SK-N-SH (cell line): Measurements from ENCODE around the gene DNAJC5. TPM values are rescaled to one million over a fixed set of nuclear protein-coding genes. Genes with fewer than 3 reads are reported as not detected.

Source experiments
- CTCF ChIA-PET: fragments of 300-600, 350-600 bp; formaldehyde crosslinking; extraction: SDS; loops from one replicate; lab custom pipeline; 2021; lab: Yijun Ruan, JAX
- POLR2A ChIA-PET: fragments of 350-600 bp; sonication (Branson Sonifier 250); formaldehyde crosslinking; extraction: SDS; loops from one replicate; lab custom pipeline; 2020; ENCODE audit warnings: antibody characterized with exemption, inconsistent platforms; lab: Yijun Ruan, JAX
- DNase-seq: peaks from one replicate; pipeline ENCODE4 v3.0.0; 2012
- H2AFZ ChIP-seq: fragments of 200-600 bp; sonication (generic); 2 replicates; pipeline ENCODE4 v1.8.1; 2016; ENCODE audit warnings: antibody characterized with exemption, mild to moderate bottlenecking, low read depth
- H3F3A ChIP-seq: fragments of 200-600 bp; sonication (generic); replicated peaks from 2 replicates; pipeline ENCODE3; 2016; ENCODE audit warnings: antibody characterized with exemption, mild to moderate bottlenecking; ENCODE audit not compliant: insufficient read depth
- H3K27ac ChIP-seq, 2 experiments: fragments of 200-500 bp in 1 of 2; fragments of 200-600 bp in 1 of 2; sonication (Bioruptor generic) in 1 of 2; sonication (generic), shearing (Covaris generic) in 1 of 2; 2 replicates each; pipeline versions ENCODE4 v1.5.1 to v1.6.1; 2014 to 2016; ENCODE audit warnings: low read depth in 2 of 2, inconsistent platforms in 1 of 2, low read length in 1 of 2, mild to moderate bottlenecking in 1 of 2, mixed read lengths in 1 of 2
- H3K27me3 ChIP-seq: fragments of 200-600 bp; sonication (generic), shearing (Covaris generic); 2 replicates; pipeline ENCODE4 v1.6.1; 2016; ENCODE audit warnings: mixed run types; ENCODE audit not compliant: insufficient read depth
- H3K36me3 ChIP-seq, 2 experiments: fragments of 200-500 bp in 1 of 2; fragments of 200-600 bp in 1 of 2; sonication (Bioruptor generic) in 1 of 2; sonication (generic) in 1 of 2; replicated peaks in 1 of 2; 2 replicates each; pipeline versions ENCODE3 to v1.5.1; 2014 to 2016; ENCODE audit warnings: low read length in 1 of 2, mild to moderate bottlenecking in 1 of 2; ENCODE audit not compliant: insufficient read depth in 2 of 2, control insufficient read depth in 1 of 2
- H3K4me1 ChIP-seq, 2 experiments: fragments of 200-500 bp in 1 of 2; fragments of 200-600 bp in 1 of 2; sonication (Bioruptor generic) in 1 of 2; sonication (generic), shearing (Covaris generic) in 1 of 2; 2 replicates each; pipeline versions ENCODE4 v1.5.1 to v1.6.1; 2014 to 2016; ENCODE audit warnings: low read depth in 1 of 2, low read length in 1 of 2, mixed run types in 1 of 2; ENCODE audit not compliant: insufficient read depth in 2 of 2, control insufficient read depth in 1 of 2
- H3K4me2 ChIP-seq: fragments of 200-600 bp; sonication (generic), shearing (Covaris generic); 2 replicates; pipeline ENCODE4 v1.6.1; 2017; ENCODE audit warnings: mixed run types
- H3K4me3 ChIP-seq, 2 experiments: fragments of 200-500 bp in 1 of 2; fragments of 200-600 bp in 1 of 2; sonication (Bioruptor generic) in 1 of 2; sonication (generic), shearing (Covaris generic) in 1 of 2; 2 replicates each; pipeline versions ENCODE4 v1.5.1 to v1.8.1; 2014 to 2016; ENCODE audit warnings: low read depth in 2 of 2, inconsistent platforms in 1 of 2, low read length in 1 of 2, mild to moderate bottlenecking in 1 of 2, mixed read lengths in 1 of 2, moderate library complexity in 1 of 2
- H3K79me2 ChIP-seq: fragments of 200-600 bp; sonication (generic); 2 replicates; pipeline ENCODE4 v1.8.1; 2017; ENCODE audit warnings: mild to moderate bottlenecking; ENCODE audit not compliant: insufficient read depth
- H3K9ac ChIP-seq: fragments of 200-600 bp; sonication (generic); 2 replicates; pipeline ENCODE4 v1.6.1; 2017; ENCODE audit warnings: mixed run types
- H3K9me2 ChIP-seq: fragments of 200-600 bp; sonication (generic); 2 replicates; pipeline ENCODE4 v1.6.1; 2017; ENCODE audit warnings: mixed run types
- H3K9me3 ChIP-seq: fragments of 200-600 bp; sonication (generic); 2 replicates; pipeline ENCODE4 v1.6.1; 2017; ENCODE audit warnings: mixed run types, mild to moderate bottlenecking, moderate library complexity
- H4K20me1 ChIP-seq: fragments of 200-600 bp; sonication (generic); 2 replicates; pipeline ENCODE4 v1.6.1; 2017; ENCODE audit warnings: mild to moderate bottlenecking, mixed run types; ENCODE audit not compliant: insufficient read depth
- EP300 ChIP-seq, 2 experiments: IDR thresholded peaks; 2 replicates each; pipeline versions ENCODE4 v1.4.0 to v1.6.1; 2012; ENCODE audit warnings: borderline replicate concordance in 1 of 2, low read depth in 1 of 2, low read length in 1 of 2
- EZH2phosphoT487 ChIP-seq: fragments of 200-600 bp; sonication (generic); IDR thresholded peaks from 2 replicates; pipeline ENCODE4 v1.6.1; 2017; ENCODE audit warnings: low read depth, mixed run types, mild to moderate bottlenecking, antibody characterized with exemption, moderate library complexity, borderline replicate concordance
- FOSL2 ChIP-seq: IDR thresholded peaks from 2 replicates; pipeline ENCODE4 v1.4.0; 2012; ENCODE audit warnings: low read depth, mild to moderate bottlenecking, moderate library complexity, borderline replicate concordance
- FOXM1 ChIP-seq: IDR thresholded peaks from 2 replicates; pipeline ENCODE4 v1.4.0; 2012; ENCODE audit warnings: low read depth, mild to moderate bottlenecking
- GATA2 ChIP-seq: sonication (generic); formaldehyde crosslinking; IDR thresholded peaks from 2 replicates; pipeline ENCODE4 v1.5.0; 2020; ENCODE audit warnings: mild to moderate bottlenecking, missing genetic modification reagents
- MEF2A ChIP-seq: IDR thresholded peaks from 2 replicates; pipeline ENCODE4 v1.4.0; 2012; ENCODE audit warnings: low read depth, borderline replicate concordance
- NFIC ChIP-seq: IDR thresholded peaks from 2 replicates; pipeline ENCODE4 v1.4.0; 2012; ENCODE audit warnings: borderline replicate concordance
- RAD21 ChIP-seq: IDR thresholded peaks from 2 replicates; pipeline ENCODE4 v1.6.1; 2012; ENCODE audit warnings: mild to moderate bottlenecking, low read length
- RXRA ChIP-seq: IDR thresholded peaks from 2 replicates; pipeline ENCODE4 v1.4.0; 2012; ENCODE audit warnings: low read depth, mild to moderate bottlenecking, borderline replicate concordance
- SIN3A ChIP-seq: IDR thresholded peaks from 2 replicates; pipeline ENCODE4 v1.6.1; 2012; ENCODE audit warnings: low read depth, mild to moderate bottlenecking, low read length, moderate library complexity, borderline replicate concordance
- TAF1 ChIP-seq: IDR thresholded peaks from 2 replicates; pipeline ENCODE4 v1.6.1; 2012; ENCODE audit warnings: low read depth, mild to moderate bottlenecking, low read length, moderate library complexity, borderline replicate concordance
- WGBS: methylation state at CpG from one replicate; pipeline ENCODE4 v1.1.6; 2017; ENCODE audit warnings: low lambda C conversion rate; 5-methylcytosine and 5-hydroxymethylcytosine counted together
- polyA plus RNA-seq, 3 experiments: library from polyadenylated mRNA; depleted of rRNA; stranded (reverse); fragments of >200 nt; gene quantifications; 2 replicates each; pipeline ENCODE4 v1.2.3, GENCODE V29; 2012
- TF ChIP-seq, protein P1 (sequence below): IDR thresholded peaks from 2 replicates; pipeline ENCODE4 v1.4.0; 2012; ENCODE audit warnings: low read depth, borderline replicate concordance
- TF ChIP-seq, protein P2 (sequence below): fragments of 200-600 bp; sonication (generic); IDR thresholded peaks from 2 replicates; pipeline ENCODE4 v1.6.1; 2017; ENCODE audit warnings: antibody characterized with exemption, mild to moderate bottlenecking, moderate library complexity
- TF ChIP-seq, protein P3 (sequence below): fragments of 150-350 bp; IDR thresholded peaks from 2 replicates; pipeline ENCODE4 v1.6.1; 2017; ENCODE audit warnings: antibody characterized with exemption, low read length, low read depth, borderline replicate concordance

DNAJC5 gene
- polyA plus RNA-seq, 1 of the 3 experiments (the other 2 are of a cell fraction), result 24.2 TPM

DNA sequence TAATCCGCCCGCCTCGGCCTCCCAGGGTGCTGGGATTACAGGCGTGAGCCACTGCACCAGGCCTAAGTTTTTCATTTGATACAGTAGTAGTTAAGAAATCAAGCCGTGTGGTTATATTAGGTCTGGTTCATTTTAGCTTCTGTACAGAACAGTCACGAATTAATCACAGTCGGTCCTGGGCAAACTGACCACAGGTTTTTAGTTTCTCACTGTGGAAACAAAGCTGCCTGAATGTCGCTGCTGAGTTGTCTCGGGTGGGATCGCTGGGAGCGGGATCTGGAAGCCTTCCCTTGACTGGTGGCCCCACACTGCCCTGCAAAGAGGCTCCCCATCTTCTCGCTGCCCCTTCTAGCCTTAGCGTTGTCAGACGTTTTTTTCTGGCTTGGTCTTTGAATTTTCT is 42.7 kb downstream of the DNAJC5 start:
- DNase-seq, result no peak
- H3K4me3 ChIP-seq, result no peak overlapping the region
- no peaks in the 10 kb centered on the region for H3K4me1 ChIP-seq
- WGBS, result 86% methylated on average over 11 of the region's 14 CpGs
- ChIA-PET CTCF (no interaction called here), POLR2A (no interaction called here)
- H3K27ac ChIP-seq, result no peak overlapping the region
- peaks cover 27% of the 10 kb centered on the region; the same call in 1 of the 2 replicates for H4K20me1 ChIP-seq
- peaks cover 3% of the 10 kb centered on the region for H3F3A ChIP-seq
- TF ChIP-seq TAF1 (no peak), SIN3A (no peak)
- TF ChIP-seq, protein P1, sequence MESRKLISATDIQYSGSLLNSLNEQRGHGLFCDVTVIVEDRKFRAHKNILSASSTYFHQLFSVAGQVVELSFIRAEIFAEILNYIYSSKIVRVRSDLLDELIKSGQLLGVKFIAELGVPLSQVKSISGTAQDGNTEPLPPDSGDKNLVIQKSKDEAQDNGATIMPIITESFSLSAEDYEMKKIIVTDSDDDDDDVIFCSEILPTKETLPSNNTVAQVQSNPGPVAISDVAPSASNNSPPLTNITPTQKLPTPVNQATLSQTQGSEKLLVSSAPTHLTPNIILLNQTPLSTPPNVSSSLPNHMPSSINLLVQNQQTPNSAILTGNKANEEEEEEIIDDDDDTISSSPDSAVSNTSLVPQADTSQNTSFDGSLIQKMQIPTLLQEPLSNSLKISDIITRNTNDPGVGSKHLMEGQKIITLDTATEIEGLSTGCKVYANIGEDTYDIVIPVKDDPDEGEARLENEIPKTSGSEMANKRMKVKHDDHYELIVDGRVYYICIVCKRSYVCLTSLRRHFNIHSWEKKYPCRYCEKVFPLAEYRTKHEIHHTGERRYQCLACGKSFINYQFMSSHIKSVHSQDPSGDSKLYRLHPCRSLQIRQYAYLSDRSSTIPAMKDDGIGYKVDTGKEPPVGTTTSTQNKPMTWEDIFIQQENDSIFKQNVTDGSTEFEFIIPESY, result no peak
- peaks cover 0 to 50% of the 10 kb centered on the region in 2 experiments for H3K36me3 ChIP-seq
- peaks cover 5% of the 10 kb centered on the region; the same call in 1 of the 2 replicates for H3K79me2 ChIP-seq
- H3K9me3 ChIP-seq, result no peaks in the 10 kb centered on the region
- no peak overlapping the region for H3K4me2 ChIP-seq
- H3K9me2 ChIP-seq, result no peaks in the 10 kb centered on the region
- H3K27me3 ChIP-seq, result no peaks in the 10 kb centered on the region
- H3K9ac ChIP-seq, result no peak overlapping the region
- no peak overlapping the region for H2AFZ ChIP-seq

DNA sequence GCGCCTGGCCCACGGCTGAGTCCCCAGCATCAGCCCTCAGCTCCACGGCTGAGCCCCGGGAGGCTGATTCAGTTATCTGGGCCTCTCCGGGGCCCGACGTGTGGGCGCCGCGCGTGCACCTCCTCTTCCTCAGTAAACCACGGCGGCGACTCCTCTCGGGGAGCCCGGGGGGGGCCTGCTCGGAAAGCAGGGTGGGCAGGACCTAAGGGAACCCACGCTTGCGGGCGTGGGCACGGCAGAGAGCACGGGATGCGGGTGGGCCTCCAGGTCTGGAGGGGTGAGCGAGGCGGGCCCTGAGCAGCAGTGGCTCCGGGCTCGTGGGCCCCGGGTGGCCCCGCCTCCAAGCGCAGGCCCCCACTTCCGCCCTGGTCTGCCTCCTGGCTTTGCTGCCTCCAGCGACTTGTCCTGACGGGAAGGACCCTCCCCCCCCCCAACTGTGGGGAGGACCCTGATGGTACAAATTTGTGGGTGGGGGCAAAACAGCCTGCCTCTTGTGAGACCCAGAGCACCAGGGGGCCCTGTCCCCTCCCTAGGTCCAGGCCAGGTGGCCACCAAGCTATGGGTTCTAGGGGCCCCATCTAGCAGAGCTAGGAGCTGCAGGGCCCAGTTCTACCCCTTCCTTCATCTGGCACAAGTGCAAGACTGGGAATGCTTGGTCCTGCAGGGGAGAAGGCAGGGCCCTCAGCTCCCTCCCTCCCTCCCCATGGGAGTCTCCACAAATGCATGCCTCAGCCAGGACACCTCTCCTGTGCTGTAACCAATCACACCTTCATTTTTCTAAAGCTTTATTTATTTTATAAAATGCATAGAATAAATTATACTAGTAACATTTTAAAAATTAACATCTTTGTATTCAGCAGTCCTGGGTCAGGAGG is 44.4 kb downstream of the DNAJC5 start:
- ChIA-PET POLR2A (no interaction called here), CTCF (interaction anchor here (0.8 to 1.0 kb wide), 2 partner anchors 21 to 164 kb away, joined by 3 read pairs; no protein-coding TSS in a partner anchor)
- no peaks in the 10 kb centered on the region for H3K9me3 ChIP-seq
- peaks cover 8% of the 10 kb centered on the region for H3F3A ChIP-seq
- H3K4me1 ChIP-seq, result no peaks in the 10 kb centered on the region; a peak in 1 of 4 replicates
- H3K9me2 ChIP-seq, result no peaks in the 10 kb centered on the region
- H3K36me3 ChIP-seq, result peaks cover 0 to 58% of the 10 kb centered on the region in 2 experiments
- peaks cover 39% of the 10 kb centered on the region; the same call in 1 of the 2 replicates for H4K20me1 ChIP-seq
- H3K79me2 ChIP-seq, result peaks cover 5% of the 10 kb centered on the region; the same call in 1 of the 2 replicates
- no peak overlapping the region for H2AFZ ChIP-seq
- H3K4me2 ChIP-seq, result no peak overlapping the region
- no peak overlapping the region for H3K27ac ChIP-seq
- WGBS, result 99% methylated on average over 14 of the region's 33 CpGs
- no peak overlapping the region for H3K4me3 ChIP-seq
- TF ChIP-seq NFIC, result no peak
- TF ChIP-seq, protein P1, result no peak
- no peak for TF ChIP-seq FOXM1
- no peak for TF ChIP-seq EZH2phosphoT487
- no peak for TF ChIP-seq SIN3A
- no peak for TF ChIP-seq FOSL2
- no peak for TF ChIP-seq RXRA
- TF ChIP-seq GATA2 (CRISPR knock-in tag), result no peak
- TF ChIP-seq EP300 (IDR thresholded peaks at IDR 0.05; ENCODE audit: borderline replicate concordance in 1 of 2, low read depth in 1 of 2, low read length in 1 of 2), result no peak
- TF ChIP-seq, protein P2, sequence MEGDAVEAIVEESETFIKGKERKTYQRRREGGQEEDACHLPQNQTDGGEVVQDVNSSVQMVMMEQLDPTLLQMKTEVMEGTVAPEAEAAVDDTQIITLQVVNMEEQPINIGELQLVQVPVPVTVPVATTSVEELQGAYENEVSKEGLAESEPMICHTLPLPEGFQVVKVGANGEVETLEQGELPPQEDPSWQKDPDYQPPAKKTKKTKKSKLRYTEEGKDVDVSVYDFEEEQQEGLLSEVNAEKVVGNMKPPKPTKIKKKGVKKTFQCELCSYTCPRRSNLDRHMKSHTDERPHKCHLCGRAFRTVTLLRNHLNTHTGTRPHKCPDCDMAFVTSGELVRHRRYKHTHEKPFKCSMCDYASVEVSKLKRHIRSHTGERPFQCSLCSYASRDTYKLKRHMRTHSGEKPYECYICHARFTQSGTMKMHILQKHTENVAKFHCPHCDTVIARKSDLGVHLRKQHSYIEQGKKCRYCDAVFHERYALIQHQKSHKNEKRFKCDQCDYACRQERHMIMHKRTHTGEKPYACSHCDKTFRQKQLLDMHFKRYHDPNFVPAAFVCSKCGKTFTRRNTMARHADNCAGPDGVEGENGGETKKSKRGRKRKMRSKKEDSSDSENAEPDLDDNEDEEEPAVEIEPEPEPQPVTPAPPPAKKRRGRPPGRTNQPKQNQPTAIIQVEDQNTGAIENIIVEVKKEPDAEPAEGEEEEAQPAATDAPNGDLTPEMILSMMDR, result no peak
- TF ChIP-seq MEF2A, result no peak
- TF ChIP-seq RAD21, result no peak
- TF ChIP-seq, protein P3, sequence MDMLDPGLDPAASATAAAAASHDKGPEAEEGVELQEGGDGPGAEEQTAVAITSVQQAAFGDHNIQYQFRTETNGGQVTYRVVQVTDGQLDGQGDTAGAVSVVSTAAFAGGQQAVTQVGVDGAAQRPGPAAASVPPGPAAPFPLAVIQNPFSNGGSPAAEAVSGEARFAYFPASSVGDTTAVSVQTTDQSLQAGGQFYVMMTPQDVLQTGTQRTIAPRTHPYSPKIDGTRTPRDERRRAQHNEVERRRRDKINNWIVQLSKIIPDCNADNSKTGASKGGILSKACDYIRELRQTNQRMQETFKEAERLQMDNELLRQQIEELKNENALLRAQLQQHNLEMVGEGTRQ, result no peak
- DNase-seq, result no peak
- H3K9ac ChIP-seq, result no peak overlapping the region
- no peaks in the 10 kb centered on the region for H3K27me3 ChIP-seq
